Thyroid gland (tissue), 4 donors: Measurements from ENCODE around the gene TMEM236. TPM values are rescaled to one million over a fixed set of nuclear protein-coding genes. Genes with fewer than 3 reads are reported as not detected.

Source experiments
- DNase-seq, 2 donors: peaks; one replicate each; pipeline ENCODE4 v3.0.0-alpha.2; 2019
- H3K27ac ChIP-seq, 3 donors: fragments of 200-600 bp; sonication (generic); 1 replicate in 2 of 3; 2 replicates in 1 of 3; pipeline ENCODE4 v1.5.1; 2016 to 2019; ENCODE audit warnings: mild to moderate bottlenecking in 1 of 3, moderate library complexity in 1 of 3
- H3K27me3 ChIP-seq: fragments of 200-600 bp; sonication (generic); one replicate; pipeline ENCODE4 v1.5.1; 2019
- H3K36me3 ChIP-seq, 2 donors: fragments of 200-600 bp; sonication (generic); one replicate each; pipeline ENCODE4 v1.5.1; 2016 to 2019
- H3K4me1 ChIP-seq, 2 donors: fragments of 200-600 bp; sonication (generic); one replicate each; pipeline ENCODE4 v1.5.1; 2017 to 2019
- H3K4me3 ChIP-seq, 3 donors: fragments of 200-600 bp; sonication (generic); replicated peaks in 1 of 3; 1 replicate in 2 of 3; 2 replicates in 1 of 3; pipeline ENCODE4 v1.5.1; 2016; ENCODE audit warnings: mild to moderate bottlenecking in 1 of 3
- H3K9me3 ChIP-seq: fragments of 200-600 bp; sonication (generic); one replicate; pipeline ENCODE4 v1.5.1; 2017
- CTCF ChIP-seq, 6 experiments: fragments of 200-600 bp in 3 of 6; fragments of 450-650 bp in 3 of 6; sonication (generic) in 3 of 6; IDR thresholded peaks; one replicate each; pipeline ENCODE4 v1.5.1; 2016 to 2019; ENCODE audit warnings: antibody characterized with exemption in 6 of 6, mild to moderate bottlenecking in 2 of 6, inconsistent platforms in 1 of 6, moderate library complexity in 1 of 6
- POLR2A ChIP-seq, 2 donors: fragments of 450-650 bp; IDR thresholded peaks; one replicate each; pipeline ENCODE4 v1.6.1; 2017; ENCODE audit warnings: antibody characterized with exemption in 2 of 2, mild to moderate bottlenecking in 2 of 2, moderate library complexity in 1 of 2
- WGBS, 2 donors: methylation state at CpG; one replicate each; pipeline ENCODE4 v1.1.5; 2017; 5-methylcytosine and 5-hydroxymethylcytosine counted together
- intact Hi-C: fragments of 100-400 bp; cut with DNase I; formaldehyde crosslinking; loops from one replicate; pipeline ENCODE4 v1.15.1; 2023
- total RNA-seq, 4 donors: library from RNA; depleted of rRNA; stranded (reverse); fragments of >200 nt; gene quantifications; one replicate each; pipeline ENCODE4 v1.2.3, GENCODE V29; 2016

The TMEM236 gene
- total RNA-seq, 4 donors from 2014 or later, result 0.21 to 1.3 (median 0.48) TPM

DNA sequence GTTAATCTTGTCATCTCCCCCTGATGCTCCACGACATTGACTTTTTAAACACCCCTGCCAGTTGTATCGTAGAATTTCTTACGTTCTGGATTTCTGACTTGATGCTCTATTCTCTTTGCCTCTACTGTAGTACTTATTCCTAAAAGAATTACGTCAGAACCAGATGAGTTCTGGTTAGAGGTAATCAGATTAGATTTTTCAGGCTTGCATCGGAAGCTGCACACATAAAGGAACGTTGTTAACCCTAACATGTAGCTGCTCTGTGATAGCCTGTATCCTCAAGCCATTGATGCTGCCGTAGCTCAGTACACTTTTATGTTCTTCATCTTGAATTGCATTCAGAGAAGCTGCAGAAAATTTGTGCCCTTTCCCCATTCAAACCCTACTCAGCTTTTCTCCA, 26.3 kb upstream of the TMEM236 start:
- H3K27ac ChIP-seq, result no peak overlapping the region
- no peak for DNase-seq
- no peak for TF ChIP-seq POLR2A (IDR thresholded peaks at IDR 0.05)
- no peak for TF ChIP-seq CTCF (IDR thresholded peaks at IDR 0.05)
- WGBS, 2 donors, result 86 to 93% methylated on average over 7 of the region's 7 CpGs
- no peaks in the 10 kb centered on the region for H3K4me1 ChIP-seq
- H3K9me3 ChIP-seq, result no peaks in the 10 kb centered on the region
- no peak overlapping the region for H3K4me3 ChIP-seq
- H3K36me3 ChIP-seq, result no peaks in the 10 kb centered on the region
- intact Hi-C loops, result no loop called here
- no peaks in the 10 kb centered on the region for H3K27me3 ChIP-seq

- WGBS, 2 donors, result 83 to 88% methylated on average over 6 of the region's 6 CpGs
- intact Hi-C loops, result no loop called here
- no peaks in the 10 kb centered on the region for H3K36me3 ChIP-seq
- no peaks in the 10 kb centered on the region for H3K4me1 ChIP-seq
- H3K27ac ChIP-seq, result no peak overlapping the region
- TF ChIP-seq POLR2A (IDR thresholded peaks at IDR 0.05), result no peak
- TF ChIP-seq CTCF (IDR thresholded peaks at IDR 0.05), result no peak
- H3K9me3 ChIP-seq, result no peaks in the 10 kb centered on the region
- no peak overlapping the region for H3K4me3 ChIP-seq
- H3K27me3 ChIP-seq, result no peaks in the 10 kb centered on the region
- DNase-seq, result no peak
These were observed 22.4 kb upstream of the TMEM236 start for GRCh38 chr10:17729630-17730029.

DNA sequence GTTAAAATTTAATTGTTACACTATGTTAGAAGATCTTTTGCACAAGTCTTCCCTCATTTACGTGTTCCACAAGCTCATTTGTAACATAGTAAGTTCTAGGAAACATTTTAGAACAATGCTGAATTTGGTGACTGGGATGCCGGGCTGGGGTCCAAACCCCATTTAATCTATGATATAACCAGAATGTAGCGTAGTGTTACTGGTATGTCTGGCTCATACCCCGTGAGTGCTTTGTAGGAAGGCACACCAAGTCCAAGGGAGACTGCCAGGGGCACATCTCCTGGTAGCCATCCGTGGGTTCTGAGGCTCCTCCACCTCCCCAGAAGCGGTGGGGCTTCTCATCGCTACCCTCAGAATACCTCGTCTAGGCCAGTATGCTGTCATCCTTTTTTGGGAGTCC, 21.3 kb upstream of the TMEM236 start:
- H3K4me1 ChIP-seq, result no peaks in the 10 kb centered on the region
- no peaks in the 10 kb centered on the region for H3K9me3 ChIP-seq
- intact Hi-C loops, result no loop called here
- H3K27me3 ChIP-seq, result no peaks in the 10 kb centered on the region
- H3K4me3 ChIP-seq, result no peak overlapping the region
- H3K27ac ChIP-seq, result no peak overlapping the region
- no peaks in the 10 kb centered on the region for H3K36me3 ChIP-seq
- DNase-seq, result no peak
- 79 to 88% methylated on average over 8 of the region's 8 CpGs for WGBS, 2 donors
- TF ChIP-seq POLR2A (IDR thresholded peaks at IDR 0.05) (no peak), CTCF (IDR thresholded peaks at IDR 0.05) (no peak)

DNA sequence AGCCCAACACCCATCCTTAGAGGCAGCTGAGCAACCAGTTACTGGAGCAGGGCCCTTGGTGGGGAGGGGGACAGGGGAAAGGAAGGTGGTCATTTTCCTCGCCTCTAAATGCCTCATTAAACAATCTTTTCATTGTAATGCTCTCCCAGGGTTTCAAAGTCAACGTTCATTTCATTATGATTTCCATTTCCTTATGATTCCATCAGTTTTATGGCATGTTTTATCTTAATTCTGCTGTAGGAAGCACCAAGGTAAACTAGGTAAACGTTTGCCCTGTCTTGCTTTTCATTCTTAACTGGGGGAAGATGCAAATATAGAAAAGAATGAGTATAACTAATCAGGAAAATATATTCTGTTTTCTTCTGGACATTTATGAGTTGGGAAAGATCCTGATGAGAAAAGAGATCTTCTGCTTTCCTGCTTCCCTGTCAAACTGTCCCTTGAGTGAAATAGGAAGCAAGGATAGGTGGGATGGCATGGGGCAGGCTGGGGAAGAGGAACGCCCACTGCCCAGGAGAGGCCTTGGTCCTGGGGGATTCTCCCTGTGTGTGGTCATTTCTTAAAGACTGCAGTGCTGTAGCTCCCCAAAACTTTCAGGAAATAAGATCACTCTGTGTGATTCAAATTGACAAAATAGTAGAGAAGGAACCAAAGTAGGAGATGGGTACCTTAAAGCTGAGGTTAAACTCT, 20.5 kb upstream of the TMEM236 start:
- Histone ChIP-seq H3K9me3 (no peaks in the 10 kb centered on the region), H3K4me1 (no peaks in the 10 kb centered on the region), H3K27me3 (no peaks in the 10 kb centered on the region), H3K4me3 (no peak overlapping the region), H3K27ac (no peak overlapping the region), H3K36me3 (no peaks in the 10 kb centered on the region)
- TF ChIP-seq POLR2A (IDR thresholded peaks at IDR 0.05) (no peak), CTCF (IDR thresholded peaks at IDR 0.05) (no peak)
- no peak for DNase-seq
- intact Hi-C loops, result no loop called here
- WGBS, 2 donors, result 66 to 72% methylated on average over 4 of the region's 4 CpGs

GRCh38 chr10:17733620-17734019, 18.4 kb upstream of the TMEM236 start:
- Histone ChIP-seq H3K9me3 (no peaks in the 10 kb centered on the region), H3K4me3 (no peak overlapping the region), H3K4me1 (no peaks in the 10 kb centered on the region), H3K27me3 (no peaks in the 10 kb centered on the region), H3K27ac (no peak overlapping the region), H3K36me3 (no peaks in the 10 kb centered on the region)
- TF ChIP-seq CTCF (IDR thresholded peaks at IDR 0.05), result no peak
- no peak for TF ChIP-seq POLR2A (IDR thresholded peaks at IDR 0.05)
- intact Hi-C loops, result no loop called here
- 92 to 96% methylated on average over 6 of the region's 6 CpGs for WGBS, 2 donors
- DNase-seq, result no peak
